ENCODE data around the gene ENDOV. TPM values are rescaled to one million over a fixed set of nuclear protein-coding genes. Genes with fewer than 3 reads are reported as not detected.

ENDOV gene
- total RNA-seq, 1 experiment from 2014 or later: 14.1 TPM

- intact Hi-C loops (cut with micrococcal nuclease; ENCODE audit: unreplicated experiment): loop anchor here (5.0 kb wide), 1 partner anchor 476 kb away; no protein-coding TSS in a partner anchor
- Histone ChIP-seq H3K4me1 (ENCODE audit: insufficient read depth, low read length, poor library complexity, severe bottlenecking) (no peaks in the 10 kb centered on the region), H3K36me3 (ENCODE audit: insufficient read depth, low read length, poor library complexity, severe bottlenecking) (no peaks in the 10 kb centered on the region), H3K27ac (ENCODE audit: low read depth, low read length, poor library complexity, severe bottlenecking) (no peak overlapping the region), H3K9me3 (ENCODE audit: low read depth, low read length, poor library complexity, severe bottlenecking) (no peaks in the 10 kb centered on the region), H3K4me3 (ENCODE audit: low read depth, low read length, poor library complexity, severe bottlenecking) (no peak overlapping the region), H3K27me3 (replicated peaks; ENCODE audit: insufficient read depth, low read depth, low read length, poor library complexity) (no peaks in the 10 kb centered on the region)
- DNase-seq (ENCODE audit: low spot score): no peak
- CTCF ChIA-PET: no interaction called here
- POLR2A ChIA-PET (ENCODE audit: low non-redundant PET): no interaction called here
- BruUV-seq (replicated peaks): no TSS peak
- TF ChIP-seq CTCF (conservative IDR thresholded peaks at IDR 0.05; ENCODE audit: low read depth, low read length): no peak
- no peak for TF ChIP-seq EZH2 (IDR thresholded peaks at IDR 0.05; ENCODE audit: borderline replicate concordance, low read depth, low read length, poor library complexity, severe bottlenecking)
Observed at GRCh38 chr17:80425835-80426426, 11.0 kb downstream of the ENDOV start.

DNA sequence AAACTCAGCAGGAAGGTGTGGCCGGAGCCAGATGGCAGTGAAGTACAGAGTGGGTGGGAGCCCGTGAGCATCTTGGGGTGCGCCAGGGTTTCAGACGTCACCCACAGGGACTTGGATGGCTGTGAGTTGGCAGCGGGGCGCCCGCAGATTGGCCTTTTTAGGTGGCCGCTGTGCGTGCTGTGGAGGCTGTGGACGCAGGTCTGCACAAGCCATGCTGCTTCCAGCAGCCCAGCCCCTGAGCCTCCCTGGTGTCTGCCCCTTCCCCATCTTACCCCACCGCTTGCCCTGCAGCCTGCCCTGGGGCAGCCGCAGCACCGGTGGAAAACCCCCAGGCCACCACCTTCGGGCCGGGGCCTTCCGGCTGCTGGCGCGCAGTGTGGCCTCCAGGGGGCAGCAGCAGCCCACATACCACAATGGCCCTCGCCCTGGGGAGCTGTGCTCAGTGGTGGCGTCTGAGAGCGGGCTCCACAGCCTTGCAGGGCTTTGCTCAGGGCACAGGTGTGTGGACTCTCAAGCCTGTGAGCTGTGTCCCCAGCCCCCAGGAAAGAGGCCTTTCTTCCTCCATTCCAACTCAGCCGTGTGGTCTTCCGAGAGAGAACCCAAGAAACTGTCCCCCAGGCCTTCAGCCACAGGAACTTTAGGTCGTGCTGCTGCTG lies 11.8 kb downstream of the ENDOV start:
- DNase-seq (ENCODE audit: low spot score): peak; percentile 79
- H3K36me3 ChIP-seq (ENCODE audit: insufficient read depth, low read length, poor library complexity, severe bottlenecking): no peaks in the 10 kb centered on the region
- no peak overlapping the region for H3K27ac ChIP-seq (ENCODE audit: low read depth, low read length, poor library complexity, severe bottlenecking)
- intact Hi-C loops (cut with micrococcal nuclease; ENCODE audit: unreplicated experiment): loop anchor here (1.0 to 5.0 kb wide), 3 partner anchors 149 to 555 kb away; no protein-coding TSS in a partner anchor
- H3K9me3 ChIP-seq (ENCODE audit: low read depth, low read length, poor library complexity, severe bottlenecking): no peaks in the 10 kb centered on the region
- CTCF ChIA-PET: interaction anchor here (0.5 to 1.0 kb wide), 13 partner anchors 11 to 993 kb away, joined by 3 to 10 read pairs (median 4); no protein-coding TSS in a partner anchor
- TF ChIP-seq EZH2 (IDR thresholded peaks at IDR 0.05; ENCODE audit: borderline replicate concordance, low read depth, low read length, poor library complexity, severe bottlenecking): no peak
- TF ChIP-seq CTCF (conservative IDR thresholded peaks at IDR 0.05; ENCODE audit: low read depth, low read length): peak; percentile 96
- no peaks in the 10 kb centered on the region for H3K4me1 ChIP-seq (ENCODE audit: insufficient read depth, low read length, poor library complexity, severe bottlenecking)
- no peaks in the 10 kb centered on the region for H3K27me3 ChIP-seq (replicated peaks; ENCODE audit: insufficient read depth, low read depth, low read length, poor library complexity)
- BruUV-seq (replicated peaks): no TSS peak
- H3K4me3 ChIP-seq (ENCODE audit: low read depth, low read length, poor library complexity, severe bottlenecking): no peak overlapping the region
- POLR2A ChIA-PET (ENCODE audit: low non-redundant PET): no interaction called here

GRCh38 chr17:80427366-80428282 lies 12.7 kb downstream of the ENDOV start:
- intact Hi-C loops (cut with micrococcal nuclease; ENCODE audit: unreplicated experiment): loop anchor here (1.0 to 5.0 kb wide), 3 partner anchors 148 to 554 kb away; no protein-coding TSS in a partner anchor
- ChIA-PET POLR2A (ENCODE audit: low non-redundant PET) (no interaction called here), CTCF (interaction anchor here (0.5 to 1.0 kb wide), 13 partner anchors 9 to 992 kb away, joined by 3 to 12 read pairs (median 4); no protein-coding TSS in a partner anchor)
- no TSS peak for BruUV-seq (replicated peaks)
- no peak for DNase-seq (ENCODE audit: low spot score)
- TF ChIP-seq EZH2 (IDR thresholded peaks at IDR 0.05; ENCODE audit: borderline replicate concordance, low read depth, low read length, poor library complexity, severe bottlenecking) (no peak), CTCF (conservative IDR thresholded peaks at IDR 0.05; ENCODE audit: low read depth, low read length) (no peak)
- Histone ChIP-seq H3K4me3 (ENCODE audit: low read depth, low read length, poor library complexity, severe bottlenecking) (no peak overlapping the region), H3K36me3 (ENCODE audit: insufficient read depth, low read length, poor library complexity, severe bottlenecking) (no peaks in the 10 kb centered on the region), H3K4me1 (ENCODE audit: insufficient read depth, low read length, poor library complexity, severe bottlenecking) (no peaks in the 10 kb centered on the region), H3K27me3 (replicated peaks; ENCODE audit: insufficient read depth, low read depth, low read length, poor library complexity) (no peaks in the 10 kb centered on the region), H3K27ac (ENCODE audit: low read depth, low read length, poor library complexity, severe bottlenecking) (no peak overlapping the region), H3K9me3 (ENCODE audit: low read depth, low read length, poor library complexity, severe bottlenecking) (no peaks in the 10 kb centered on the region)
